Measurements from ENCODE around the gene SPTBN1. TPM values are rescaled to one million over a fixed set of nuclear protein-coding genes. Genes with fewer than 3 reads are reported as not detected.

SPTBN1 gene
- total RNA-seq, 1 experiment from 2014 or later = 202 TPM

DNA sequence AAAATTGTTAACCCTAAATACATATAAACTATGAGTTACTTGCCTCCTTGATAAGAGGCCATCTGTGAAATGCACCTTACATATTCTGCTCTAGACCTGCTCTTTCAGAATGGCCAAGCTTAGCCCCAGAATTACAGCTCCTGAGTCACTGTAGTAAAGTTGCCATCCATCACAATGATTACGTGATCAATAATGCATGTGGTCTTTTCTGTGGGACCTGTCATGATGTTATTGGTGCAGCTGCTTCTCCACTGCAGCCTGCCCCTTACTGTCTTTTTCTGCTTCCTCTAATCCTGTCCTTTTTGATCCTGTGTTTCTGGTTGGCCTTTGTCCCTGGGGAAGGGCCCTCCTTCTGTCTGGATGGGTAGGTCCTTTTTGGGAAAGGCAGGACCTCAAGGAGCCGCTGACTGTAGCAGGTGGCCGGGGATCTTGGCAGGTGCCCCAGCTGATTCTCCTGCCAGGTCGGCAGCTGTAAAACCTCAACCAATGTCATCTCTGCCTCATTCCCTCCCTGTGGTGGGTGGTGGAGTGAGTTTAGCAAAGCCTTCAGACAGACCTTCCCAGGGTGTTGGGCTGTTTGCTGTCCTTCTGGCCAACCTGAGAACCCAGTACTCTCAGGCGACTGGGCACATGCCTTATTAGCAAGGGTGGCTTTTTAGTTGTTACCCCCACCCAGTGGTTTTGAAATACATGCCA lies 141.2 kb downstream of the SPTBN1 start:
- no peaks in the 10 kb centered on the region for H3F3A ChIP-seq (ENCODE audit: low read length, unreplicated experiment)
- peaks cover 100% of the 10 kb centered on the region for H3K79me2 ChIP-seq (ENCODE audit: low read length)
- POLR2A ChIA-PET (ENCODE audit: unreplicated experiment) = no interaction called here
- H3K4me3 ChIP-seq (ENCODE audit: low read length) = no peak overlapping the region
- no peaks in the 10 kb centered on the region for H3K9me3 ChIP-seq (ENCODE audit: low read length)
- no peaks in the 10 kb centered on the region for H3K9me2 ChIP-seq (replicated peaks; ENCODE audit: low read length)
- DNase-seq (no peak), ATAC-seq (no peak)
- no peak overlapping the region for H3K9ac ChIP-seq (ENCODE audit: low read length)
- peaks cover 37% of the 10 kb centered on the region for H3K36me3 ChIP-seq (ENCODE audit: low read depth, low read length)
- intact Hi-C loops (cut with micrococcal nuclease) = no loop called here
- BruUV-seq (replicated peaks) = no TSS peak
- TF ChIP-seq EZH2 (IDR thresholded peaks at IDR 0.05; ENCODE audit: low read length, unreplicated experiment) (no peak), EZH2phosphoT487 (IDR thresholded peaks at IDR 0.05; ENCODE audit: borderline replicate concordance, low read length) (no peak)
- TF ChIP-seq, protein P1, sequence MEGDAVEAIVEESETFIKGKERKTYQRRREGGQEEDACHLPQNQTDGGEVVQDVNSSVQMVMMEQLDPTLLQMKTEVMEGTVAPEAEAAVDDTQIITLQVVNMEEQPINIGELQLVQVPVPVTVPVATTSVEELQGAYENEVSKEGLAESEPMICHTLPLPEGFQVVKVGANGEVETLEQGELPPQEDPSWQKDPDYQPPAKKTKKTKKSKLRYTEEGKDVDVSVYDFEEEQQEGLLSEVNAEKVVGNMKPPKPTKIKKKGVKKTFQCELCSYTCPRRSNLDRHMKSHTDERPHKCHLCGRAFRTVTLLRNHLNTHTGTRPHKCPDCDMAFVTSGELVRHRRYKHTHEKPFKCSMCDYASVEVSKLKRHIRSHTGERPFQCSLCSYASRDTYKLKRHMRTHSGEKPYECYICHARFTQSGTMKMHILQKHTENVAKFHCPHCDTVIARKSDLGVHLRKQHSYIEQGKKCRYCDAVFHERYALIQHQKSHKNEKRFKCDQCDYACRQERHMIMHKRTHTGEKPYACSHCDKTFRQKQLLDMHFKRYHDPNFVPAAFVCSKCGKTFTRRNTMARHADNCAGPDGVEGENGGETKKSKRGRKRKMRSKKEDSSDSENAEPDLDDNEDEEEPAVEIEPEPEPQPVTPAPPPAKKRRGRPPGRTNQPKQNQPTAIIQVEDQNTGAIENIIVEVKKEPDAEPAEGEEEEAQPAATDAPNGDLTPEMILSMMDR (conservative IDR thresholded peaks at IDR 0.05; ENCODE audit: low read depth, low read length) = no peak
- peaks cover 18% of the 10 kb centered on the region for H4K20me1 ChIP-seq (ENCODE audit: low read length)
- CTCF ChIA-PET = interaction anchor here (0.7 kb wide), 1 partner anchor 130 kb away, joined by 3 read pairs; no protein-coding TSS in a partner anchor
- H3K4me2 ChIP-seq (ENCODE audit: low read length) = no peak overlapping the region
- peaks cover 16% of the 10 kb centered on the region; the same call in 1 of the 2 replicates for H3K4me1 ChIP-seq (ENCODE audit: insufficient read depth, low read length)
- H3K27ac ChIP-seq (ENCODE audit: low read length) = no peak overlapping the region
- no peaks in the 10 kb centered on the region for H3K27me3 ChIP-seq (ENCODE audit: low read length)
- no peak overlapping the region for H2AFZ ChIP-seq (ENCODE audit: low read length)

DNA sequence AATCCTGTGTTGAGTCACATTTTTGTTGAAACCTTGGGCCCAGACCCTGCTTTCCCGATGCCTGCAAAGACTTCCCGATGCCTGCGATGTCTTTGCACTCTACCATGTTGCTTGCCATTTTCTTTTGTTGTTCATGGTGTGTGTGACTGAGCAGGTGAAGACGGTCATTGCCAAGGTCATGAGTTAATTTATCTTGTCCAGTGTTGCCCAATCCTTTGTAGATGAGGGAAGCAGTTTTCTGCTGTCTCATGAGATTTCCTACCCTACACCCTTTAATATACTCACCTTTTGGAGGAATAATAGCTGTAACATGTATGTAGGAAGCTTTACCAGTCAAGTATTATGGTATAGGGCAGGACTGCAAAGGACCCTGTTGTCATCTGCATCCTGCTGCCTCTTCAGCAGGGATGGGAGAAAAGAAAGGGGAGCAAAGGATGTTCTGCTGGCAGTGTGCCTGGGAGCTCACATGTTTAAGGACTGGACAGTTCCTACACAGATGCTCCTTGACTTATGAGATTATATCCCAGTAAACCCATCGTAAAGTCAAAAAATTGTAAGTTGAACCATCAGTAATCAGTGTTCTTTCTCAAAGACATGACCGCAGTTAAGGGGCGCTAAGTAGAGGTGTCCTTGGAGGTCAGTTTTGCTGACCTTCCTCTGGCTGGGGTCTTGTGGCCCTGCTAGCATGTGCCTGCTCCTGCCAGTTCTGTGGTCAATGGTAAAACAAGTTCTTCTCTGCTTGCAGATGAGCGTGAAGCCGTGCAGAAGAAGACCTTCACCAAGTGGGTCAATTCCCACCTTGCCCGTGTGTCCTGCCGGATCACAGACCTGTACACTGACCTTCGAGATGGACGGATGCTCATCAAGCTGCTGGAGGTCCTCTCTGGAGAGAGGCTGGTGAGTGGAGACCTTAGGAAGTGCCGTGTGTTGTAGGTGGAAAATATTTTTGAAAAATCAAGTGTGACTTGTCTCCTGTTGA lies 142.5 kb downstream of the SPTBN1 start:
- peaks cover 27% of the 10 kb centered on the region for H4K20me1 ChIP-seq (ENCODE audit: low read length)
- DNase-seq (no peak), ATAC-seq (no peak)
- BruUV-seq (replicated peaks) = no TSS peak
- POLR2A ChIA-PET (ENCODE audit: unreplicated experiment) = interaction anchor here (0.7 kb wide), 1 partner anchor 29 kb away, joined by 4 read pairs; no protein-coding TSS in a partner anchor
- peak overlapping the region; percentile 33; the same call in 1 of the 2 replicates for H3K27ac ChIP-seq (ENCODE audit: low read length)
- peaks cover 16% of the 10 kb centered on the region; the same call in 1 of the 2 replicates for H3K4me1 ChIP-seq (ENCODE audit: insufficient read depth, low read length)
- no peaks in the 10 kb centered on the region for H3K9me3 ChIP-seq (ENCODE audit: low read length)
- CTCF ChIA-PET = interaction anchor here (0.7 kb wide), 1 partner anchor 129 kb away, joined by 3 read pairs; no protein-coding TSS in a partner anchor
- TF ChIP-seq EZH2 (IDR thresholded peaks at IDR 0.05; ENCODE audit: low read length, unreplicated experiment) (no peak), EZH2phosphoT487 (IDR thresholded peaks at IDR 0.05; ENCODE audit: borderline replicate concordance, low read length) (no peak)
- TF ChIP-seq, protein P1 (conservative IDR thresholded peaks at IDR 0.05; ENCODE audit: low read depth, low read length) = no peak
- H3K4me3 ChIP-seq (ENCODE audit: low read length) = no peak overlapping the region
- H2AFZ ChIP-seq (ENCODE audit: low read length) = no peak overlapping the region
- H3K9me2 ChIP-seq (replicated peaks; ENCODE audit: low read length) = no peaks in the 10 kb centered on the region
- H3K79me2 ChIP-seq (ENCODE audit: low read length) = peaks cover 100% of the 10 kb centered on the region
- intact Hi-C loops (cut with micrococcal nuclease) = no loop called here
- H3K27me3 ChIP-seq (ENCODE audit: low read length) = no peaks in the 10 kb centered on the region
- peaks cover 33% of the 10 kb centered on the region; the same call in 1 of the 2 replicates for H3K36me3 ChIP-seq (ENCODE audit: low read depth, low read length)
- no peak overlapping the region for H3K9ac ChIP-seq (ENCODE audit: low read length)
- H3F3A ChIP-seq (ENCODE audit: low read length, unreplicated experiment) = no peaks in the 10 kb centered on the region
- H3K4me2 ChIP-seq (ENCODE audit: low read length) = no peak overlapping the region

Measured in PC-3 (cell line).